ENCODE data around the gene SSTR3. TPM values are rescaled to one million over a fixed set of nuclear protein-coding genes. Genes with fewer than 3 reads are reported as not detected.

Gene SSTR3
- polyA plus RNA-seq, 1 donor = not detected

DNA sequence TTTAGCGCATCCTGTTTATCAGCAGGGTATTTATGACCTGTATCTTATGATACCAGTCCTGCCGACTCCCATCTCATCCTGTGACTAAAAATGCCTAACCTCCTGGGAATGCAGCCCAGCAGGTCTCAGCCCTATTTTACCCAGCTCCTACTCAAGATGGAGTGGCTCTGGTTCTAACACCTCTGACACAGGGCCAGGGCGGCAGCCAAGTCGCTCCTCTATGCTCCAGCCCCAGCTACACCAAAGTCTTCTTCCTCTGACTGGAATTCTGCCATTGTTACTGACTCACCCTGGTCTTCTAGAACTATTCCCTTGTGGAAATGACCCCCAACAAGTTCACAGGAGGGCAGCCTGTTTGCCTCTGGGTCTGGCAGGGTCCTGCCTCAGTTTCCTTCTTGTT is 16.4 kb downstream of the SSTR3 start:
- no peak for DNase-seq

DNA sequence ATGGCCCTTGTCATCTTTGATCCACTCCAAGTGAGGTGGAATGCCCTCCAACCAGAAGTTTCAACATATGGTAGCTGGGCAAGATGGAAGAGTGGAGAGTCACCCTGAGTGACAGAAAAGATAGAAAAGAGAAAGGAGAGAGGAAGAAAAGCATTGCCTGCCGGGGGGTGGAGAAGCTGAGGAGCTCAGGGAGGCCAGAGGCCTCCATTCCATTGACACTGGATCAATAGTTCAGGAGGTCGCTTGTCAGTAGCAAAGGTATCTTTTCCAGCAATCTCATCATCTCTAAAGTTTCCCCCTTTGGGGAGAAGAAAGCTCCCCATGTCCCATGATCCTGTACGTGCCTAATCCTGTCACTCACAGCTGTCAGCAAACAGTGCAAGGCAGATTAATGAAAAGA is 17.5 kb downstream of the SSTR3 start:
- DNase-seq = no peak

DNA sequence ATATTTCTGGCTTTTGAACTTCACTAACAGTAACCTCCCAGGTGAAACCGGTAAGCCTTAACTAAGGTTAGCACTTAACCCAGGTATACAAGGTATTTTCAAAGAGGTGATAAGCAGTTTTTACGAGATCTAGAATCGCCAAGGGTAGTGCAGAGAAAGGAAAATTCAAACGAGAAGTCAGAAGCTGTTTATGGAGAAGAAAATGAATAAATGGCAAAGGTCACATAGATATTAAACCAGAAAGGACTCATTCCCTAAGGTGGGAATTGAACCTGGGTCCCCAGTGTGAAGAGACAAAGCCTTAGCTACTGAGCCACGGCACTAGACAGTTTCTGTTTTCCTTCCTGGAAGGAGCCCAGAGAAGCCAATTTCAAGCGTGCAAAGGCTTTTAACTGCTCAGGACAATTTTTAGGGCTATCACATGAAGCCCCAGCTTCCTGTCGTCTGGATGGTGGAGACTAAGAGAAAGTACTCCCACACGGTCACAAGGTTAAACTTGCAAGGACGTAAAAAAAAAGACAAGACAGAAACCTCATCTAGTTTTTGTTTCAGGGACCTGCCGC is 18.6 kb downstream of the SSTR3 start:
- DNase-seq = no peak

DNA sequence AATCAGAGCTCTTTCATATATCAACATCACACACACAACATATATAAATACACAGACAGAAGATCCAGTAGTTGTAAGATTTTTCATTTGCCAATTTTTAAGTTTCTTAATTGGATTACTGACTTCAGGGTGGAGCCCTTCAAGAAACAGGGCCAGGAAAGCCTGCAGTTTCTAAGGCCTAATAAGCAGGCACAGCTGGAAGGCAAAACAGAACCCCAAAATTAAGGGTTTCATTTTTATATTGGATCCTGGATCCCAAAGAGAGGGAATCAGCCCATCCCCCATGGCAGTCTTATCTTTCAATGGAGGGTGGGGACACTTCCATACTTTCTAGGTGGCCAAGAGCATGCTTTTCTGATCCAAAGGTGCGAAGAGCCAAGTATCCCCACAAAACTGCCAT is 19.5 kb downstream of the SSTR3 start:
- no peak for DNase-seq

DNA sequence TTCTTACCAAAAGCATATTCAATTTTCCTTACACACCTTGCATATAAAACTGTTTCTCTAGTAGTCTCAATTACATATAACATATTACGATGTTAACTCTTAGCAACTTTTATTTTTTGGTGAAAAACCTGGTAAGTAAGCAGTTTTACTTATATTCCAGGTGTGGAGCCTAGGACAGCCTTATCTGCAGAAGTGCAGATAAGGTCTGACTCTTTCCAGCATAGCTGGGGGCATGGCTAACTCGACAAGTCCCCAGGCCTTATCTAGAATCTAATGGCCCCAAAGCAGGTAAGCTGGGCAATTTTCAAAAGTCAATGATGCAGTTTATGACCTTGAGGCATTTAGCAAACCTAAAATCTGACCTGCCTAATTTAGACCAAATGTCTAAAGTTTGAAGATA is 20.1 kb downstream of the SSTR3 start:
- no peak for DNase-seq

DNA sequence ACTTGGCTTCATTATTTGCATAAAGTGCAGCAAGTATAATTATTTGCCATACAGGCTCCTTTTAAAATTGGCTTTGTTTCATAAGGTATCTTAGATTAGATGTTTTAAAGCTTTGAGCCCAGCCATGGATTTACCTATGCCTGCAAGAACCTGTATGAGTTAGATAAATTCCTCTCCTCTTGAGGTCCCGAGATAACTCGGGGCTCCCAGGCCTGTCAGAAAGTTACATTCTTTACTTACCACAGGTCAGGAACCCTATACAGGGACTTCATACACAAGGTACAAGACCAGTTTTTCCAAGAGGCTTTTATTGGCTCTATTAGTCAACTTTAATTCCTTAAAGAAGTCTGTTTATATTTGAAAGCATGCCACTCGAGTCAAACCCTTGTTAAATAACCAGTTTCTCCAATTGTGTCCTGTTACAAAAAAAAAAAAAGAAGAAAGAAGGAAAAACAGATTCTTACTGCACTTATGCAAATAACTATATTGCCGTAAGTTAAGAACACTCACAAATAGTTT is 22.0 kb downstream of the SSTR3 start:
- no peak for DNase-seq

DNA sequence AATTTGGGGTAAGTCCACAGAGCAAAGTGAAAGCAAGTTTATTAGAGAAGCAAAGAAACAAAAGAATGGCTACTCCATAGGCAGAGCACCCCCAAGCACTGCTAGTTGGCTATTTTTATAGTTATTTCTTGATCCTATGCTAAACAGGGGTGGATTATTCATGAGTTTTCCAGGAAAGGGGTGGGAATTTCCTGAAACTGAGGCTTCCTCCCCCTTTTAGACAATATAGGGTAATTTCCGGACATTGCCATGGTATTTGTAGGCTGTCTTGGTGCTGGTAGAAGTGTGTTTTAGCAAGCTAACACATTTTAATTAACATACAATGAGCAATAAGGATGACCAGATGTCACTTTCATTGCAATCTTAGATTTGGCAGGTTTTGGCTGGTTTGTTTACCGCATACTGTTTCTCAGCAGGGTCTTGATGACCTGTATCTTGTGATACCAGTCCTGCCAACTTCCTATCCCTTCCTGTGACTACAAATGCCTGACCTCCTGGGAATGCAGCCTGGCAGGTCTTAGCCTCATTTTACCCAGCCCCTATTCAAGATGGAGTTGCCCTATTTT is 23.3 kb downstream of the SSTR3 start:
- DNase-seq = no peak

DNA sequence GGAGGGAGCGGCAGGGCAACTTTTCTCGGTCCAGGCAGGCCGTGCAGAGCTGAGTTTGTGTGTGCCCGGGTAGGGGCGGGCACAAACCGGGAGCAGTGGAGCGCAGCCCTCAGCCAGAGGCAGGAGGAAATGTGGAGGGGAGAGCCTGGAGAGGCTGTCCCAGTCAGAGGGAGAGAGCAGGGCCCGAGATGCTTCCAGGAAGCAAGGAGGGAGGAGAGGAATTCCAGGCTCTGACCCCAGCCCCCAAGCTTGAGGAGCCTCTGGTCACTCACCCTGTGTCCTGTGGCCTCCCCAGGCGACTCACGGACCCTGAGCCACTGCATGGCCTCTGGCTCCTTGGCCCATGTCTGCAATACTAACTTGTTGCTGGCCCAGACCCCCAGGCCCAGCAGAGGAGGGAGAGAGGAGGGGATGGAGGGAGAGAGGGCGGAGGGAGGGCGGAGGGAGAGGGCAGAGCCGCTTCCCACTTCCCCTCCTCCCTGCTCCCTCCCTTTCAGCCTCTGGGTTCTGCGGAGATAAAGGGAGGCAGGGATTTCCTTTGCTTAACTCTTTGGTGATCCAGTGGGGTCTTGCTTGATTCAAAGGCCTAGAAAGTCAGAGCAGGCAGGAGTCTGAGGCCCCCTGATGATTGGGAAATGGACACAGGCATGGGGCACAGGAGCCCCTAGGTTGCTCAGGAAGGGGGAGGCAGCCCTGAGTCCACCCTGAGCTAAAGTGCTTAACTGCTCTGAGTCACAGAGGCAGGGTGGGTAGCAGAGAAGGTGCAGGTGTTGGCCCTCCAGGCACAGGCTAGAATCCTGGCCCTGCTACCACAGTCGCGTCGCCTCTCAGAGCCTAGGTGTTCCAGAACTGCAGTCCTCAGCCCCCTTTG is 24.2 kb downstream of the SSTR3 start, which contains the start of gene C1QTNF6:
Gene C1QTNF6 (minus strand): TSS at position 357 of the 871 bp plus-strand sequence. CDS start 34 bp downstream, at position 323.
- peak; percentile 82 for DNase-seq

DNA sequence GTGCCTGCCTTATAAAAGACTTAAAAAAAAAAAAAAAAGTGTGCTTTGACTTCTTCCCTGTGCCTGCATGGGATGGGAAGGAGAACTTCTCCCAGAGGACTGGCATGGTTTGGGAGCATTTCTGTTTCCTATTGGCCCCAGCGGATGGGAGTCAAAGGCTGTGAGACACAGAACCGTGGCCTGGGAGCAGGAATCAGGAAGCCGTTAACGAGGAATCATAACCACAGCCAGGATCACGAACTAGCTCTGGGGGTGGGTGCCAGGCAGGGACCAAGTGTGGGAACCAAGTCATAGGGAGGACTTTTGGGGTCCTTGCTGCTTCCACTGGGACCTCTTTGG is 24.8 kb downstream of the SSTR3 start:
- no peak for DNase-seq

DNA sequence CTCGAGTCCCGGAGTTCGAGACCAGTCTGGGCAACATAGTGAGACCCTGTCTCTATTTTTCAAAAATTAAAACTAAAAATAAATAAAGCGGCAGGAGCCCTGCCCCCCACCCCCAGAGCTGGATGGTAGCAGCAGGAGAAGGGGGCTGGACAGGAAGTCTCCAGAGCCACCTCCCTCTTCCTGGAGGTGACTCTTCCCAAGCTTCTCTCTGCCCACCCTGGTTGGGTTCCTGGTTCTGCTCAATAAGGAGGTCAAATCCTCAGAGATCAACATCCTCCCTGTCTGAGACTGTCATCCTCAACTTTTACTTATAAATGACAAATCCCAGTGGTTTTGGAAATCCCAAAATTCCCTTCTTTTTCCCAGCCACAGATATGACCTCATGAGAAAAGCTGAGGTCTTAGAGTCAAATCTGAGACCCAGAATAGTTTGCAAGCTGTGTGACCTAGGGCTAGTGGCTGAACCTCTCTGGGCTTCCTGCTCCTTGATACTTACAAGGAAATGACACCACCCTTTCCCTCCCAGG is 25.2 kb downstream of the SSTR3 start:
- no peak for DNase-seq

DNA sequence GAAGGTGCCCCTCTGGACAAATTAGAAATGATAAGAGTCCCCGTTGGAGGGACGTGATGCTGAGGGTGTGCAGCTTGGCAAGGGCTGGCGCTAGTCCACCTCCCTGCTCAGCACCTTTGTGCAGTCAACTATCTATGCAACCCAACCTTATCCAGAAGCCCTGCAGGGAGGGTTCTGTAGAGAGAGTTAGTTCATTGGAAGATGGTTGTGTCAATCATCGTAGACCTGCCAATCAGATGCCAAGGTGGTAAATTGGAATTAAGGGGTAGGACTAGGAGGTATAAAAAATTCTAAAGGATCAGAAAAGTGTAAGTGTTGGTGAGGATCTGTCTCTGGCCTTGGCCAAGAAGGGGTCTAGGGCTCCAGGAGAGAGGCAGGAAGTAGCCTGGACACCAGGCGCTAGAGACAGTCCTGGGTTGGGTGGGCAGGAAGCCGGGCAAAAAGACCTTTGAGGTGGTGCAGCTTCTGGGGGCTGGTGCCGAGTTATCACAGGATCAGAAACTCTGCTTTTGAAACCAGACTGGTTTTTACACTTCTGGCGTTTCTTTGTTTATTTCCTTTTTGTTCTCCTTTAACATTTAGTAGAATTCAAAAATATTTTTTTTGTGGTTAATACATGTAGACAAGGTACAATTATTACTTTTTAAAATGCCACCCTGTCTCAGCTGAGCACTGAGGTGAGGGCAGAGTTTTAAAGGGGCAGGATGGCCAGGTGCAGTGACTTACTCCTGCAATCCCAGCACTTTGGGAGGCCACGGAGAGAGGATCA is 25.9 kb downstream of the SSTR3 start:
- DNase-seq = no peak

DNA sequence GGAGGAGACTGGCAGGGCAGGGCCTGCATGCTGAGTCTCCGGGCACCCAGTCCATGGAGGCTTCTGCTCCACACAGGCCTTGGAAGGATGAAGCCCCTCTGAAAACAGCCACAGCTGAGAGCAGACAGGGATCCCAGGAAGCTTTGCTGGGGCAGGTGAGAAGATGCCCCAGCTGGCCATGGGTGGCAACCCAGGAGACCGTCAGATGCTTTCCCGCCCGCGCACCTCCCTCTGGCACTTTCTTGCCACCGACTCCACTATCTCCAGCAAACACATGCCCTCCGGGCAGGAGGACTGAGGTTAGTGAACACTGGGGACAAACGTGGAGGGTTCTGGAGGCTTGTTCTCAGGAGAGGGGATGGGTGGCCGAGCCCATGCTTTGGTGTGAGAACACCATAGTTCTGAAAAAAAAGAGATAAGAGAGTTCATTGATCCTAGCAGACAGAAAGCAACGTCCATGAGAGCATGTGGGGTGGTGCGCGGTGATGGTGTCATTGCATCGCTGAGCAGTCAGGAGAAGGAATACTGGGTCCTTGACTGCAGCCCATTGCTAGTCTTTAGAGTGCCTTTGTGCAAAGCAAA is 26.5 kb downstream of the SSTR3 start:
- DNase-seq = no peak

DNA sequence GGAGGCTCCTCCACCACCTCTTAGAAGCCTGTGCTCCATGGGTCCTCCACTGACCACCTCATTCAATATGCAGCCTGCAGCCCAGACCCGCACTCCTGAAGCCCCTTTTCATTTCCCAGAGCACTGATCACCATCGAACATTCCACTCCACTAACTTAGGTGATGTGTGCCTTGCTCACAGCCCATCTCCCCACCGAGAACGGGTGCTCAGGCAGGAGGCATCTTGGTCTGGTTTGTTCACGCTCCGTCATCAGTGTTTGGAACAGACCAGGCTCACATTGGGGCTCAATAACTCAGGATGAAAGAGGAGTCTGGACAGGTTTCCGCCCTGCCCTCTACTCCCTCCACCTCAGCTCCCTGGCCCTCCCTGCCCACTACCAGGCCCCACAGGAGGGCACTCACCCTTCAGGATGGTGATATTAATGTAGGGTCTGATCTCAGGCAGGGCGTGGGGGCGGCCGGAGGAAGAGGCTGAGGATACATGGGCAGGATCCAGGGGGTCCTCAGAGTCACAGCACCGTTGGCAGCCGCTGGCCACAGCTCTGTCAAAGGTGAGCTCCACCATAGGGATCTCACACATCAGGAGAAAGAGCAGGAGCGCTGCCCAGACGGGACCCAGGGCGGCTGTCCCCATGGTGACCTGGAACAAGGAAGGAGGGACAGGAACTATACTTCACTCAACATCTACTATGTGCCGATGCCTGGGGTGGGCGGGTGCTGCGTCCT is 27.3 kb downstream of the SSTR3 start:
- DNase-seq = no peak

DNA sequence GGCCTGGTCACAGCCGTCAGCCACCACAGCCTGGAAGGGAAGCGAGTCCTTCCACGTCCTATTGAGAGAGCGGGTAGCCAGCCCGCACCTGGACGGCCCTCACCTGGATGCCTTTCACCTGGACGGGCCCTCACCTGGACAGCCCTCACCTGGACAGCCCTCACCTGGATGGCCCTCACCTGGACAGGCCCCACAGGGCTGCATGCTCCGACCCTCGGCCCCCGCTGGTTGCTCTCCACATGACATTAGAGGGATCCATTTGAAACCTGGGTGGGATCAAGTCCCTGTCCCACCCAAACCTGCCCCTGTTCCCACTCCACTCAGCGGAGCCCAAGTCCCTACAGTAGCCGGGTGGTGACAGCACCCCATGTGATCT is 27.9 kb downstream of the SSTR3 start:
- DNase-seq = no peak

DNA sequence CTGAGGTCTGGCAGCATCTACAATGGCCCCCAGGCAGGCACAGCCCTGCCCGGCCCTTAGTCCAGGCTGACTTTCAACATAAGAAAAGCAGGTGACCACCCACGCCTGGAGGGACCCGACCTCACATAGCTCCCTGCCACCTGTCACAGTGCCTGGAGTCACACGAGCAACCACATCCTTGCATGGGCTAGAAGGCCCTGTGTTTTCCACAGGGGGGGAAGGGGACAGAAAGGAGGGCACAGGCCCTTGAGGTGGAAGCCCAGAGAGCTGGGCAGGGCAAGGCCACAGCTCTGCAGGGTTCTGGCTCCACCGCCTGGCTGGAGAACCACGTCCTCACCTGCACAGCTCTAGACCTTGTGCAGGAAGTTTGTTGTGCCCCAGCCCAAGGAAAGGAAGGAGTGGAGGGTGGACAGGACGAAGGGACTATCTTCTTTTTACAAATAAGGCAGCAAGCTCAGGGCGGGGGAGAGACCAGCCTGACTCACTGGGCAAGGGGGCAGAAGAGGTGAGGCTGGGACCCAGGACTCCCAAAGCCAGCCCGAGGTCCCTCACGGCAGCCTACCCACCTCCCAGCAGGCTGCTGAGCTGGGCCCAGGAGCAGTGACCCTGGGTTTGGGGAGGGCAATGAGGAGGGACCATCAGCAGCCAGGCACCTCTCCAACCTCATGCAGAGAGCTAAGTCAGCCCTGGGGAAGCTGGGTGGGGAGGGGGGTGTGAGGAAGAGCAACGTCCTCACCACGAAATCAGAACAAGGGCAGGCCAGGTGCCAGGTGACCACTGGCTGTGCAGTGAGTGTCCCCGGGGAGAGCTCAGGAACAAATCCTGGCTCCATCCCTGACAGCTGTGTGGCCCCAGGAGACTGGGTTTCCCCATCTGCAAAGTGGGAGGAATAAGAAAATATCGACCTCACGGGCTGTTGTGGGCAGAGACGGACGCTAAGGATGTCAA is 28.6 kb downstream of the SSTR3 start:
- no peak for DNase-seq

DNA sequence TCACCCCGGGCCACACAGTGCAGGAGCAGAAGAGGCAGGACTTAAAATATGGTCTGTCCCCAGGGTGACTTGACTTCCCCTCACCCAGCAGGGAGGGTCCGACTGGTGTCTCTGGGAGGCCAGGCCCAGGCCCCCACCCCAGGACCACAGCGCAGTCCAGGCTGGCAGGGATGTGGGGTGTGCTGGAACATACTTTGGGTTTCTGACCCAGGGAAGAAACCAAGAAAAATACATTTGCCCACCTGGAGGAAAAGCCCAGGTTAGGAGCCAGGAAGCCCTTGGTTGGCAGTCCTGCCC is 29.4 kb downstream of the SSTR3 start:
- no peak for DNase-seq

DNA sequence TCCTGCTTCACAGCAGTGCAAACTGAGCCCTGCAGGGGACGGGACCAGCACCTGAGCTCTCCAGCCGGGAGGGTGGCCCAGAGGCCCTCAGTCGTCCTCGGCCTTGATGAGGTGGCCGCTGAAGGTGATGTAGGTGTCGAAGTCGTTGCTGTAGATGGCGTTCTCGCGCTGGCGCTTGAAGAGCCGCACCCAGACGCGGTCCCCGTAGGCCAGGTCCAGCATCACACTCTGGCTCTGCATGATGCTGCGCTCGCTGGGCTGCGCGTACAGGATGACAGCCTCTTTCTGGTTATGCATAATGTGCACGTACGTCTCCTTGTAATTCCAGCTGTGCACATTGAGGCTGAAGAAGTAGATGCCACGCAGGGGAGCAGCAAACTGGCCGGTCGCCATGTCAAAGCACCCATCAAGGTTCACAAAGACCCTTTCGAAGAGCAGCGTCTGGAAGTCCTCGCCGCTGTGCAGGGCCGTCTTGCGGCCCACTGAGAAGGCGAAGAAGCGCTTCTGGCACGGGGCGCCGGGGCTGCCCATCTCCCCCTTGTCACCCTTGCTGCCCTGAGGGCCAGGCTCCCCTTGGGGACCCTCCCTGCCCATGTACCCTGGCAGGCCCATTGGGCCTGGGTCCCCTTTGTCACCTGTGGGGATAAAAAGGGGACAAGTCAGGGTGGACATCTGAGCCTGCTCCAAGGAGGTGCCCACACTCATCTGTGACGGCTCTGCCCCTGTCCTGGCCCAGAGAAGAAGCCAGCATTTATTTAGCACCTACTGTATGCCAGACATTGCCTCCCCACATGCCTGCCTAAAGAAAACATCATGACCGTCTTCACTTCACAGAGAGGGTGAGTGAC is 30.0 kb downstream of the SSTR3 start:
- DNase-seq = no peak

DNA sequence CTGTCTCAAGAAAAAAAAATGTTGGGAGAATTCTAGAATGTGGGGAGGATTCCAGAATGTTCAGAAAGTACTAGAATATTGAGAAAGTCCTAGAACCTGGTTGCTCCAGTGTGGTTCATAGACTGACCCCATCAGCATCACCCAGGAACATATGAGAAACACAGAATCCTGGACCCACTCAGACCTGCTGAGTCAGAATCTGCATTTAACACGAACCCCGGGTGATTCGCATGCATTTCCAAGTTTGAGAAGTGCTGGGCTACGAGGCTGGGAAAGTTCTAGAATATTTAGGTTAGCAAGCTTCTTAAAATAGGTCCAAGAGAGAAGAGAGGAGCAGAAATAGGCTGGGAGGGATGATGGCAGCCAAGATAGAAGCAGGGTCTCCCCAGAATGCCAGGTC is 30.6 kb downstream of the SSTR3 start:
- DNase-seq = no peak

DNA sequence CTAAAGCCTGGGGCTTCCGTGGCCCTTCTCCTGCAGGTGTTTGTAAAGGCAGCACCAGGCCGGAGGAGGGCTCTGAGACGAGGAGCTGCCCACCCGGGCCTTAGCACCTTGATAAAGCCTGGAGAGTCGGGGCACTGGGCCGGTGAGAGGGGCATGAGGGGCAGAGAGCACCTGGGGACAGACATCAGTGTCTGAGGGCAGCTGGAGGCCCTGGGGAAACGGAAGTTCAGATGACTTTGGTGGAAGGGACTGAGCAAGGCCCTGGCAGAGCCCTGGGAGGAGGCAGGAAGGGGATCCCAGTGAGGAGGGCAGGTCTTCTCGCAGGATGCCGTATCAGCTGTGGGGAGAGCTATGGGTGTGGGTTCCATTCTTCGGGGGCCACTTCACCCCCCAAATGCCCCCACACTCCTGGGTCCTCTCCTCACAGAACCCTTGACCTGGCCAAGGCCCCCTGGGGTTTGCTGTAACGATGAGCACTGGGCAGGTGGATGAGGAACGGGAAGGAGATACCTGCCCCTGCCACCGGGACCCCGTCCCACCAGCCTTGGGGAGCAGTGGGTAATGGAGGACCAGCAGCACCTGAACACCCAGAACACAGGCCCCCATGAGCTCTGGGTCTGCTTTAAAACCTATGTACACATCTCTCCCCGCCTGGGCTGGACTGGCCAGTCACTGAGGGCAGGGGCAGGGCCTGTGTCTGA is 31.6 kb downstream of the SSTR3 start:
- DNase-seq = no peak

Data from hindlimb muscle (tissue), 1 donor.